HepG2 (cell line): Measurements from ENCODE around the gene AK9. TPM values are rescaled to one million over a fixed set of nuclear protein-coding genes. Genes with fewer than 3 reads are reported as not detected.
A peak's percentile ranks its signal among the peaks of the same experiment; 100 is the strongest.

Experiments used
- ATM ChIP-seq: fragments of 450-650 bp; IDR thresholded peaks from 2 replicates; pipeline ENCODE4 v1.7.1; 2017; ENCODE audit warnings: mild to moderate bottlenecking, borderline replicate concordance
- ATRX ChIP-seq: sonication (generic); formaldehyde crosslinking; IDR thresholded peaks from 2 replicates; pipeline ENCODE4 v1.4.0; 2020; ENCODE audit warnings: missing genetic modification reagents, borderline replicate concordance
- GTF3A ChIP-seq: sonication (generic); formaldehyde crosslinking; conservative IDR thresholded peaks from 2 replicates; pipeline ENCODE4 v1.4.0; 2020; ENCODE audit warnings: mild to moderate bottlenecking, missing genetic modification reagents
- HNRNPK ChIP-seq: fragments of 200-400 bp; formaldehyde crosslinking; IDR thresholded peaks from 2 replicates; pipeline ENCODE4 v1.6.1; 2018; ENCODE audit warnings: low read length, low read depth, moderate library complexity, mild to moderate bottlenecking; ENCODE audit not compliant: poor library complexity, severe bottlenecking
- KDM6A ChIP-seq: IDR thresholded peaks from 2 replicates; pipeline ENCODE4 v1.6.1; 2016; ENCODE audit warnings: low read depth
- MEIS1 ChIP-seq: sonication (generic); formaldehyde crosslinking; IDR thresholded peaks from 2 replicates; pipeline ENCODE4 v1.9.0; 2021; ENCODE audit warnings: mild to moderate bottlenecking, missing genetic modification reagents, moderate library complexity, borderline replicate concordance
- NCOA1 ChIP-seq: sonication (generic); formaldehyde crosslinking; IDR thresholded peaks from 2 replicates; pipeline ENCODE4 v1.9.0; 2021; ENCODE audit warnings: missing genetic modification reagents
- SATB2 ChIP-seq: sonication (generic); formaldehyde crosslinking; IDR thresholded peaks from 2 replicates; pipeline ENCODE4 v1.5.0; 2020; ENCODE audit warnings: missing genetic modification reagents
- SP2 ChIP-seq: sonication (generic); formaldehyde crosslinking; IDR thresholded peaks from 2 replicates; pipeline ENCODE4 v1.5.1; 2020; ENCODE audit warnings: mild to moderate bottlenecking, missing genetic modification reagents
- TFE3 ChIP-seq: IDR thresholded peaks from 2 replicates; pipeline ENCODE4 v1.6.1; 2016
- THAP9 ChIP-seq: sonication (generic); formaldehyde crosslinking; IDR thresholded peaks from 2 replicates; pipeline ENCODE4; 2020; ENCODE audit warnings: missing genetic modification reagents, mild to moderate bottlenecking, borderline replicate concordance
- ZMYM2 ChIP-seq: sonication (generic); formaldehyde crosslinking; IDR thresholded peaks from 2 replicates; pipeline ENCODE4 v1.8.0; 2022; ENCODE audit warnings: mild to moderate bottlenecking, missing genetic modification reagents
- ZNF18 ChIP-seq: sonication (generic); formaldehyde crosslinking; IDR thresholded peaks from 2 replicates; pipeline ENCODE4 v1.8.0; 2022; ENCODE audit warnings: mild to moderate bottlenecking, missing genetic modification reagents; ENCODE audit not compliant: insufficient replicate concordance
- ZNF30 ChIP-seq: sonication (generic); formaldehyde crosslinking; IDR thresholded peaks from 2 replicates; pipeline ENCODE4 v1.5.0; 2020; ENCODE audit warnings: mild to moderate bottlenecking, missing genetic modification reagents
- ZNF546 ChIP-seq: sonication (generic); formaldehyde crosslinking; conservative IDR thresholded peaks from 2 replicates; pipeline ENCODE4 v1.8.1; 2023; ENCODE audit warnings: mild to moderate bottlenecking, missing genetic modification reagents
- ZNF607 ChIP-seq: sonication (generic); formaldehyde crosslinking; IDR thresholded peaks from 2 replicates; pipeline ENCODE4 v1.5.1; 2020; ENCODE audit warnings: missing genetic modification reagents, mild to moderate bottlenecking, borderline replicate concordance
- ZNF619 ChIP-seq: sonication (generic); formaldehyde crosslinking; IDR thresholded peaks from 2 replicates; pipeline ENCODE4 v1.4.0; 2020; ENCODE audit warnings: mild to moderate bottlenecking, missing genetic modification reagents
- ZNF644 ChIP-seq: IDR thresholded peaks from 2 replicates; pipeline ENCODE4 v1.6.1; 2016; ENCODE audit warnings: low read depth
- ZNF891 ChIP-seq: sonication (generic); formaldehyde crosslinking; IDR thresholded peaks from 2 replicates; pipeline ENCODE4 v1.5.0; 2020; ENCODE audit warnings: mild to moderate bottlenecking, missing genetic modification reagents
- ZSCAN21 ChIP-seq: sonication (generic); formaldehyde crosslinking; IDR thresholded peaks from 2 replicates; pipeline ENCODE4 v1.8.0; 2022; ENCODE audit warnings: mild to moderate bottlenecking, missing genetic modification reagents, moderate library complexity, borderline replicate concordance
- polyA plus RNA-seq, 8 experiments: library from polyadenylated mRNA; depleted of rRNA in 3 of 8; stranded (reverse) in 7 of 8; unstranded in 1 of 8; fragments of >200 nt; fragmentation: Illumina TruSeq in 4 of 8; extraction: Trizol in 4 of 8; gene quantifications; 2 replicates each; pipeline versions ENCODE4 v1.2.1 to v1.2.3, GENCODE V29; 2011 to 2016; ENCODE audit warnings: low read depth in 4 of 8, missing spikeins in 1 of 8, mixed read lengths in 1 of 8; ENCODE audit not compliant: insufficient read depth in 1 of 8
- total RNA-seq, 5 experiments: library from RNA; depleted of rRNA; stranded (reverse); fragments of >200 nt; fragmentation: Illumina TruSeq; extraction: Trizol; gene quantifications; 2 replicates each; pipeline ENCODE4 v1.2.3, GENCODE V29; 2016; ENCODE audit warnings: low read depth in 1 of 5
- TF ChIP-seq, protein P1 (sequence below): IDR thresholded peaks from 2 replicates; pipeline ENCODE4 v1.6.1; 2016; ENCODE audit warnings: mild to moderate bottlenecking
- TF ChIP-seq, protein P2 (sequence below): sonication (generic); formaldehyde crosslinking; IDR thresholded peaks from 2 replicates; pipeline ENCODE4 v1.4.0; 2020; ENCODE audit warnings: low read depth, mild to moderate bottlenecking, missing genetic modification reagents

AK9 gene
- total and polyA plus RNA-seq, 2 of the 13 experiments (the other 11 are each of a cell fraction or from before 2014, with no cell fraction given), result 3.2 to 4.8 TPM

DNA sequence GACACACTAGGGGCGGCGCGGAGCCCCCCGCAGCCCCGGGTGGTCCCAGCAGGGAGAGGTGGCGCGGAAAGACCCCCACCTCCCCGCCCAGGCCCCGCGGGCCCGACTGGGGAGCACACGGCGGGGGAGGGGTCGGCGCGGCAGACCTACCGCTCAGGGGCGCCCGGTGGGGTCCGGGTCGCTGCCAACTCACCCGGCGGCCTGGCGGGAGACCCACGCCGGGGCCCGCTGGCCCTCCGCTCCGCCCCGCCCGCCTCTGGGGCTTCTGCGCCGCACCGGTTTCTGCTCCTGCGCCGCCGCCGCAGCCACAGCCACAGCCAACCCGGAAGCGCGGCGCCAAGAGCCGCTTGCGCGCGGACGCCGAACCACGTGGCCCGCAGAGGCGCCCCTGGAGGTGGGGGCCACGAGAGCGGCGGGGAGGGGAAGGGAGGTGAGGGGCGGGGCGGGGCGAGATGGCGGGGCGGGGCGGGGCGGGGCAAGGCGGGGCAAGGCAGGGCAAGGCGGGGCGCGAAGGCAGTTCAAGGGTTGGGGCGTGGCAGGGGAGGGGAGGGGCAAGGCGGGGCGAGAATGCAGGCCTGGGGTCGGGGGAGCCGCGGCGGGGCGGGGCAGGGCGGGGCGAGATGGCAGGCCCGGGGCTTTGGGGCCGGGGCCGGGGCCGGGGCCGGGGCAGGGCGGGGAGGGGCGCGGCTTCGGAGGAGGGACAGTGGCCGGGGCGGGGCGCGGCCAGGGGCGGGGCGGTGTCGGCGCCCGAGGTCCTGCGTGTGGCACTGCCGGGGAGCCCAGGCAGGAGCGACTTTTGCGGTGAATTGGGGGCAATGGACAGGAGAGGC, 207.9 kb downstream of the AK9 start, which contains the start of gene ZBTB24 (continued):
- TF ChIP-seq ZNF607 (0 out of 2 replicates have a peak, but pooled peaks have one; percentile 51), HNRNPK (peak; percentile 80), NCOA1 (CRISPR knock-in tag) (no peak), KDM6A (CRISPR knock-in tag) (no peak), SP2 (CRISPR knock-in tag) (no peak), ZNF644 (CRISPR knock-in tag) (no peak), SATB2 (CRISPR knock-in tag) (no peak), ZSCAN21 (CRISPR knock-in tag) (peak; percentile 62; the same call in 1 of the 2 replicates), ZNF546 (no peak), ZNF30 (CRISPR knock-in tag) (no peak), ZNF891 (no peak), TFE3 (CRISPR knock-in tag) (0 out of 2 replicates have a peak, but pooled peaks have one; percentile 40), ATRX (CRISPR knock-in tag) (no peak), ZMYM2 (CRISPR knock-in tag) (no peak), ZNF18 (CRISPR knock-in tag) (peak; percentile 37), GTF3A (no peak), ZNF619 (CRISPR knock-in tag) (no peak), MEIS1 (no peak), ATM (no peak), THAP9 (CRISPR knock-in tag) (no peak)
- TF ChIP-seq, protein P1, sequence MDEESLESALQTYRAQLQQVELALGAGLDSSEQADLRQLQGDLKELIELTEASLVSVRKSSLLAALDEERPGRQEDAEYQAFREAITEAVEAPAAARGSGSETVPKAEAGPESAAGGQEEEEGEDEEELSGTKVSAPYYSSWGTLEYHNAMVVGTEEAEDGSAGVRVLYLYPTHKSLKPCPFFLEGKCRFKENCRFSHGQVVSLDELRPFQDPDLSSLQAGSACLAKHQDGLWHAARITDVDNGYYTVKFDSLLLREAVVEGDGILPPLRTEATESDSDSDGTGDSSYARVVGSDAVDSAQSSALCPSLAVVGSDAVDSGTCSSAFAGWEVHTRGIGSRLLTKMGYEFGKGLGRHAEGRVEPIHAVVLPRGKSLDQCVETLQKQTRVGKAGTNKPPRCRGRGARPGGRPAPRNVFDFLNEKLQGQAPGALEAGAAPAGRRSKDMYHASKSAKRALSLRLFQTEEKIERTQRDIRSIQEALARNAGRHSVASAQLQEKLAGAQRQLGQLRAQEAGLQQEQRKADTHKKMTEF (CRISPR knock-in tag), result no peak
- TF ChIP-seq, protein P2, sequence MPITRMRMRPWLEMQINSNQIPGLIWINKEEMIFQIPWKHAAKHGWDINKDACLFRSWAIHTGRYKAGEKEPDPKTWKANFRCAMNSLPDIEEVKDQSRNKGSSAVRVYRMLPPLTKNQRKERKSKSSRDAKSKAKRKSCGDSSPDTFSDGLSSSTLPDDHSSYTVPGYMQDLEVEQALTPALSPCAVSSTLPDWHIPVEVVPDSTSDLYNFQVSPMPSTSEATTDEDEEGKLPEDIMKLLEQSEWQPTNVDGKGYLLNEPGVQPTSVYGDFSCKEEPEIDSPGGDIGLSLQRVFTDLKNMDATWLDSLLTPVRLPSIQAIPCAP, result no peak
